Measurements from ENCODE around the gene PKP3.

PKP3 gene

DNA sequence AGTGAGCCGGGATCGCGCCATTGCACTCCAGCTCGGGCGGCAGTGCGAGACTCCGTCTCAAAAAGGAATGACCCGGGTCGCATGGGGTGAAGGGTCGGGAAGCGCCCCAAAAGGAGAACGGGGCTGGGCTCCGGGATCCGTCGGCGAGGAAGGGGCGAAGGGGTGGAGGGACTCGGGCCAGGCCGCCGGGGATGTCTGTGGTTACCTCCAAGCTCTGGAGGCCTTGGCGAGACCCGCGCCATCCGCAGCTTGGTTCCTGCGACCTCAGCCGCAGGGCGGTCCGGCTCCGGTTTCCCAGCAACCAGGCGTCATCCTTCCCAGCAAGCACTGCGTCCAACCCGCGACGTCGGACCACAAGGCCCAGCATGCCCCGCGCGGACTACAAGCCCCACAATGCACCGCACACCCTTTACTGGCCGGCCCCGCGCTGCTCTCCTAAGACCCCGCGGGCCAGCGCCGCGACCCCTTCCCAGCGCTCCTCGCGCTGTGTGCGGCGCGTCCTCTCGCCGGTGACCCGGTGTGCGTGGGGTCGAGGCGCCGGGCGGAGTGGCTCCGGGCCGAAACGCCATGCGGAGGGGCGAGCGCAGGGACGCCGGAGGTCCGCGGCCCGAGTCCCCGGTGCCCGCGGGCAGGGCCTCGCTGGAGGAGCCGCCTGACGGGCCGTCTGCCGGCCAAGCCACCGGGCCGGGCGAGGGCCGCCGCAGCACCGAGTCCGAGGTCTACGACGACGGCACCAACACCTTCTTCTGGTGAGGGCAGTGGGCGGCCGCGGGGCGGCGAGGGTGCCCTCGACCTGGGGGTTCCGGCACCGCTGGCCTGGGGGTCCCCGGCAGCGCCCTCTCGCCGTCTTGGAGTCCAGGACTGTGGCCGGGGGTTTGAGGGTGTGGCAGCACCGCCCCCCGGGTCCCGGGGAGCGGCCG, 56.1 kb downstream of the PKP3 start, which contains the start of gene PTDSS2:
PTDSS2 (plus strand) TSS at position 391 of the 920 bp plus-strand sequence; CDS start at position 568, 177 bp downstream.
- peak; percentile 97 for DNase-seq

DNA sequence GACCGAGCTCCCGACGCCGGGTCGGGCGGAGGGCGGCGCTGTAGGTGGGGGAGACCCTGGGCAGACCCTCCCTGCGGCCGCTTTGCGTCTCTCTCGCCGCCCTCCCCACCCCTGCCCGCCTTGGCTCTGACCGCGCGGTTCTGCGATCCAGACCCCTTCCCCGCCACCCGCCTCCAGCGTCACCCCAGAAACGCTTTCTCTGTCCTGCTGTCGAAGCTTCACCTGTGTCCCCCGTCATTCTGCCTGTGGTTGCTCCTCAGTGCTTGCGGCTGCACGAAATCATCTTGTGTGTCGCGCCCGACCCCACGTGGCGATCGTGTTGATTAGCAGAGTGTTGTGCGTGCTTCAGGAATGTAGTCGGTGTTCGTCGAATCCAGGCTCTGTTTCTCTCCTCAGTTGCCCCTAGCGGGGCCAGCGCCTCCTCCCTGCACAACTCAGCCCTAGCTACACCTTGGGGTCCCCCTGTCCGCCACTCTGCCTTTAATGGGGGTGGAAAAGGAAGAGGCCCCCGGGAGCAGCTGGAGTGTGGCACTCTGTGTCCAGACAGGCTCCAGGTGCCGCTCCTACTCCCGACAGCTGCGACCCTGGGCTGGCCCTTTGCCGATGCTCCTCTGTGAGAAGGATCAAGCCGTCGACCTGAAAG, 56.9 kb downstream of the PKP3 start:
- peak; percentile 76 for DNase-seq

DNA sequence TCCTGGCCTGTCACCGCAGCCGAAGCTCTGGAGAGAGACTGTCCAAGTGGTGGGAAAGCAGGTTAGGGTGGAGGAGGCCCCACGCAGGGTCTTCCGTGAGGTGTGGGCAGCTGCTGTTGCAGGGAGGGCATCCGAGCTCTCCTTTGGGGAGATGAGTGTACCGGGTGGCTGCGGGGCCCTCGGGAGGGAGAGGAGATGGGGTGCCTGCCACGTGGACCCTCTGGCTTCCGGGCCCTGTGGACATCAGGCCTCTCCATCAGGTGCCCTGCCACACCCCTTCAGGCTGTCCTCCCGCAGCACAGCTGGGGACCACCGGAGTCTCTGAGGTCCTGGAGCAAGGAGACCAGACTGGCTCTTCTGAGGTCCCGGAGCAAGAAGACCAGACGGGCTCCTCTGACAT, 57.7 kb downstream of the PKP3 start:
- DNase-seq, result no peak

DNA sequence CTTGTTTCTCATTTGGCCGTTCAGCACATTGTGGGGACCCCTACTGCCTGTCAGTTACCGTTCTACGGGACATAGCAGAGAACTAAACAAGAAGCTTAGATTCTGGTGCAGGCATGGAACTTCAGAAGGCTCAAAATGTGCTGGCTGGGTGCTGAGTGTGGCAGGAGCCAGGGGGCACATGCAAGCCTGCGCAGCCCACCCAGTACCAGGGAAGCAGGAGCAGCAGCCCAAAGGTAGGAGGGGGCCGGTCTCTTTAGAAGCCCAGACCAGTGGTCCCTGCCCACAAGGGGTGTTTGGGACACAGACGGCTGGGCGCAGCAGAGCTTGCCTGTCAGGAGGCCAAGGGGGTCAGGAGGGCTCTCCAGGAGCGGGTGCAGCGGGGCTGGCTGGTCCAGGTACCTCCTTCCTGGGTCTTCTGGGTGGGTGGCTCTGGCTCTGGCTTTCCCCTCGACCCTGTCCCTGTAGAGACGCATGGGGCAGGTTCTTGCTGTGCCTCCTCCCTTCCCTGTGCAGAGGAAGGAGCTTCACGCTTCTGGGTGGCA, 58.3 kb downstream of the PKP3 start:
- no peak for DNase-seq

DNA sequence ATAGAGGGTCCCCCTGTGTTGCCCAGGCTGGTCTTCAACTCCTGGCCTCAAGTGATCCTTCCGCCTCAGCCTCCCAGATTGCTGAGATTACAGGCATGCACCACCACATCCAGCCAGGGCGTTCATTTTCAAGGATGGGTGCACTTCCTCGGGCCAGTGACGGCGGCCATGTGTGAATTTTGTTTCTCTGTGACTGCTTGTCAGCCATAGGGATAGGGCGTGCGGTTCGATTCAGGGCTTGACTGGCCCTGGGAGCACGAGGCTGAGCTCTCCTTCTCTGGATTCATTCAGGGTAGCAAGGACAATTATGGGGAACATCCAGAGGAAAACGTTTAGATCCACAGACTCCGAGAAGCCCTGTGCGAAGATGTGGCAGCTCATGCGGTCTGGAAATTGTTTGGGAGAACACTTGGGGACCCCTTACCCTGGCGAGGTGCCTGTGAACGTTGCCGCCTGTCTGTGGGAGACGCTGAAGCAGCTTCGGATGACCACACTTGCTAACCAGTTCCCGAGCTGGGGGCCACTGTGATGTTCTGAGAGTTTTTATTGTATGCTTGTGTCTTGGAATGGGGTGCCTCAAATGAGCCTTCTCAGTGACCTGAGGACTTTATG, 59.0 kb downstream of the PKP3 start:
- no peak for DNase-seq

DNA sequence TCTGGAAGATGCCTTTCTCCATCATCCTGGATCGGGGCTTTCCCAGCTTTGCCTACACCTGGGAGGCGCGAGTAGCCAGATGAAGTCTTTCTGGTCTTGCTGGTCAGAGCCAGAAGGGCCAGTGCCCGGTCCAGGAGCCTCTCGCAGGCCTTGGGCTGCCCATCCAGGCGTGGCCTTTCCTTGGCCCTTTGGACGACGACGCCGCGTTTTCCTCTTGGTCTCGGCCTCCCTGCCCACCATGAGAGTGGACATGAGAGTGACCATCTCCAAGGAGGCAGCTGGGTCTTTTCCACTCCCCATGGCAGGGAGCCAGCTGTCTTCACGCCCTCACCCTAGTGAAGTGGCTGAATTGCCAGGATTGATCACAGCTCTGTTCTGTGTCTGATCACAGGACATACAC, 59.6 kb downstream of the PKP3 start:
- no peak for DNase-seq

DNA sequence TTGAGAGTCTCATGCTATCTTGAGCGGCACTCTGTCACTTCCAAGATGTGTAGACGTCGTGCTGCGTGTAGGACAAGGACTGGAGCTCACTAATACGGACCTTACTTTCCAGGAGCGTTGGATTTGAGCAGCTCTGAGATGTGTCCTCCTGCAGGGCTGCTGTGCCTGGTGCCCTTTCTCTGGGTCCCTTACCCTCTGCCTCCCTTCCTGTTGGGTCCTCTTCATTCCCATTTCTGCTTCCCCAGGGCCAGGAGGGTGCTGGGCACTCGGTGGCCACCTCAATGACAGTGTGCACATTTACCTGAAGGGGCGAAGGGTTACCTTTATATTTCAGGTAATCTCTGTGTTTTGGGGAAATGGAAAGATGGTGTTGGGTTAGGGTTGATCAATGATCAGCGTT, 60.0 kb downstream of the PKP3 start:
- DNase-seq, result no peak
